ENCODE measurements around the gene TBCE.

TBCE gene

DNA sequence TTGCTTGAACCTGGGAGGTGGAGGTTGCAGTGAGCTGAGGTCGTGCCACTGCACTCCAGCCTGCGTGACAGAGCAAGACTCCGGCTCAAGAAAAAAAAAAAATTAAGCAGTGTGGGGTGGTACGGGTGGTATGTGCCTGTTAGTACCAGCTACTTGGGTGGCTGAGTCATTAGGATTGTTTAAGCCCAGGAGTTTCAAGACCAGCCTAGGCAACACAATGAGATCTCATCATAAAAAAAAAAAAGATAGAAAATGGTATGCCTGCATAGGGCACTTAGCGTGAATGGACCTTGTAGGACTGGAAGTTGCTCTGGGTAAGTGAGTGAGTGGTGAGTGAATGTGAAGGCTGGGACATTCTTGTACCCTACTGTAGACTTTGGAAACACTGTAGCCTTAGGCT is 37.0 kb downstream of the TBCE start:
- Histone ChIP-seq H4K20me1 (ENCODE audit: low read depth, low read length) (no peaks in the 10 kb centered on the region), H3K27me3 (ENCODE audit: low read length) (no peaks in the 10 kb centered on the region), H3K27ac (ENCODE audit: low read depth, low read length) (no peak overlapping the region), H3K9me2 (replicated peaks; ENCODE audit: insufficient read depth, low read length) (no peaks in the 10 kb centered on the region), H3K79me2 (ENCODE audit: insufficient read depth, low read length) (peaks cover 14% of the 10 kb centered on the region; the same call in 1 of the 2 replicates), H3K36me3 (ENCODE audit: low read length) (no peaks in the 10 kb centered on the region), H2AFZ (ENCODE audit: low read depth, low read length, severe bottlenecking) (no peak overlapping the region), H3K9ac (ENCODE audit: low read length) (no peak overlapping the region), H3K4me3 (ENCODE audit: insufficient read depth, low read length, poor library complexity, severe bottlenecking) (no peak overlapping the region), H3F3A (ENCODE audit: insufficient read depth) (no peaks in the 10 kb centered on the region), H3K4me2 (ENCODE audit: low read depth, low read length, poor library complexity, severe bottlenecking) (no peak overlapping the region), H3K9me3 (ENCODE audit: insufficient read depth, low read length) (no peaks in the 10 kb centered on the region)
- TF ChIP-seq, protein P1, sequence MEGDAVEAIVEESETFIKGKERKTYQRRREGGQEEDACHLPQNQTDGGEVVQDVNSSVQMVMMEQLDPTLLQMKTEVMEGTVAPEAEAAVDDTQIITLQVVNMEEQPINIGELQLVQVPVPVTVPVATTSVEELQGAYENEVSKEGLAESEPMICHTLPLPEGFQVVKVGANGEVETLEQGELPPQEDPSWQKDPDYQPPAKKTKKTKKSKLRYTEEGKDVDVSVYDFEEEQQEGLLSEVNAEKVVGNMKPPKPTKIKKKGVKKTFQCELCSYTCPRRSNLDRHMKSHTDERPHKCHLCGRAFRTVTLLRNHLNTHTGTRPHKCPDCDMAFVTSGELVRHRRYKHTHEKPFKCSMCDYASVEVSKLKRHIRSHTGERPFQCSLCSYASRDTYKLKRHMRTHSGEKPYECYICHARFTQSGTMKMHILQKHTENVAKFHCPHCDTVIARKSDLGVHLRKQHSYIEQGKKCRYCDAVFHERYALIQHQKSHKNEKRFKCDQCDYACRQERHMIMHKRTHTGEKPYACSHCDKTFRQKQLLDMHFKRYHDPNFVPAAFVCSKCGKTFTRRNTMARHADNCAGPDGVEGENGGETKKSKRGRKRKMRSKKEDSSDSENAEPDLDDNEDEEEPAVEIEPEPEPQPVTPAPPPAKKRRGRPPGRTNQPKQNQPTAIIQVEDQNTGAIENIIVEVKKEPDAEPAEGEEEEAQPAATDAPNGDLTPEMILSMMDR (IDR thresholded peaks at IDR 0.05; ENCODE audit: insufficient read depth, low read length, poor library complexity, severe bottlenecking), result no peak
- no peak for TF ChIP-seq EZH2phosphoT487 (conservative IDR thresholded peaks at IDR 0.05; ENCODE audit: low read length)

DNA sequence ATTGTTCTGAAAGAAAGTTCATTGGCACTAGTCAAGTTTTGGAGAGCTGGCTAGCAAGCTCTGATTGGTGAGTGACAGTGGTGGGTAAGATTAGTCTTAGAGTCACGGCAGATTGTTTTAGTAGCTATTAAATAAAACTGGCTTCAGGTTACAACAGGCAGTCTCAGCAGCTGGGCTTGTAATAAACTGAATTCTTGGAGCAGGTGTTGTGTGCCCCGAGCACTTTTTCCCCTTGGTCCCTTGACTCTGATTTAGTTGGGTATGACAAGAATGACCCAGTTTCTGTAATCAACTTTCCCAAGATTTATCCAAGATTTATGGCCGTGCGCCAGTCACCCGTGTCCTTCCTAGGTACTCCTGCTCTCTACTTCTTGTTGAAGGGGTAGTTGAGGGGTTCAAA is 40.2 kb downstream of the TBCE start:
- Histone ChIP-seq H4K20me1 (ENCODE audit: low read depth, low read length) (no peaks in the 10 kb centered on the region), H3K4me2 (ENCODE audit: low read depth, low read length, poor library complexity, severe bottlenecking) (no peak overlapping the region), H3K27ac (ENCODE audit: low read depth, low read length) (no peak overlapping the region), H3F3A (ENCODE audit: insufficient read depth) (no peaks in the 10 kb centered on the region), H3K36me3 (ENCODE audit: low read length) (no peaks in the 10 kb centered on the region), H3K27me3 (ENCODE audit: low read length) (no peaks in the 10 kb centered on the region), H3K9me2 (replicated peaks; ENCODE audit: insufficient read depth, low read length) (no peaks in the 10 kb centered on the region), H2AFZ (ENCODE audit: low read depth, low read length, severe bottlenecking) (no peak overlapping the region), H3K79me2 (ENCODE audit: insufficient read depth, low read length) (0 out of 2 replicates have a peak, but pooled peaks cover 3% of the 10 kb centered on the region), H3K9me3 (ENCODE audit: insufficient read depth, low read length) (no peaks in the 10 kb centered on the region), H3K4me3 (ENCODE audit: insufficient read depth, low read length, poor library complexity, severe bottlenecking) (no peak overlapping the region), H3K9ac (ENCODE audit: low read length) (no peak overlapping the region)
- TF ChIP-seq, protein P1 (IDR thresholded peaks at IDR 0.05; ENCODE audit: insufficient read depth, low read length, poor library complexity, severe bottlenecking), result no peak
- no peak for TF ChIP-seq EZH2phosphoT487 (conservative IDR thresholded peaks at IDR 0.05; ENCODE audit: low read length)

DNA sequence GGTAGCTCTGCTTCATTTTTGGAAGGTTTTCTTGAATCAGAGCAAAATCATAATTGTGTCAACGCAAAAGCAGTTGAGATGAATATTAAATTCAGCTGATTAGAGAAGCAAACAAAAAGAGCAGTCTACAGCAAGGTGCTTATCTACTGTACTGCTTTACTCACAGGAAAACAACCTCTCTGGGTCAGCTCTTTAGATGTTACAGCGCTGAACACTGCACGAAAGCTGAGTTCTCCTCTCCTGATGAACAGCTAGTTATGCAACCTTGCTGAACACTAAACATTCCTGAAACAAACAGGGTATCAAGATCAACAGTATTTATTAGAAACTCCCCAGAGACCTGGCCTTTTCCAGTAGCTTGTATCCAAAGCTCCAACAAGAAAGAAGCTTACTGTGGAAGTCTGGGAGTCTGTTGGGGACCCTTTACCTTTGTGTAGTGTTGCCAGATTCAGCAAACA is 41.3 kb downstream of the TBCE start:
- no peak overlapping the region for H3K4me3 ChIP-seq (ENCODE audit: insufficient read depth, low read length, poor library complexity, severe bottlenecking)
- H3K9me2 ChIP-seq (replicated peaks; ENCODE audit: insufficient read depth, low read length), result no peaks in the 10 kb centered on the region
- no peak overlapping the region for H3K27ac ChIP-seq (ENCODE audit: low read depth, low read length)
- no peaks in the 10 kb centered on the region for H3K9me3 ChIP-seq (ENCODE audit: insufficient read depth, low read length)
- no peak overlapping the region for H2AFZ ChIP-seq (ENCODE audit: low read depth, low read length, severe bottlenecking)
- TF ChIP-seq, protein P1 (IDR thresholded peaks at IDR 0.05; ENCODE audit: insufficient read depth, low read length, poor library complexity, severe bottlenecking), result no peak
- no peak for TF ChIP-seq EZH2phosphoT487 (conservative IDR thresholded peaks at IDR 0.05; ENCODE audit: low read length)
- no peak overlapping the region for H3K9ac ChIP-seq (ENCODE audit: low read length)
- no peak overlapping the region for H3K4me2 ChIP-seq (ENCODE audit: low read depth, low read length, poor library complexity, severe bottlenecking)
- no peaks in the 10 kb centered on the region for H3F3A ChIP-seq (ENCODE audit: insufficient read depth)
- H3K36me3 ChIP-seq (ENCODE audit: low read length), result no peaks in the 10 kb centered on the region
- no peaks in the 10 kb centered on the region for H4K20me1 ChIP-seq (ENCODE audit: low read depth, low read length)
- no peaks in the 10 kb centered on the region for H3K27me3 ChIP-seq (ENCODE audit: low read length)
- 0 out of 2 replicates have a peak, but pooled peaks cover 3% of the 10 kb centered on the region for H3K79me2 ChIP-seq (ENCODE audit: insufficient read depth, low read length)
